ENCODE data around the gene JOSD1.

The JOSD1 gene

DNA sequence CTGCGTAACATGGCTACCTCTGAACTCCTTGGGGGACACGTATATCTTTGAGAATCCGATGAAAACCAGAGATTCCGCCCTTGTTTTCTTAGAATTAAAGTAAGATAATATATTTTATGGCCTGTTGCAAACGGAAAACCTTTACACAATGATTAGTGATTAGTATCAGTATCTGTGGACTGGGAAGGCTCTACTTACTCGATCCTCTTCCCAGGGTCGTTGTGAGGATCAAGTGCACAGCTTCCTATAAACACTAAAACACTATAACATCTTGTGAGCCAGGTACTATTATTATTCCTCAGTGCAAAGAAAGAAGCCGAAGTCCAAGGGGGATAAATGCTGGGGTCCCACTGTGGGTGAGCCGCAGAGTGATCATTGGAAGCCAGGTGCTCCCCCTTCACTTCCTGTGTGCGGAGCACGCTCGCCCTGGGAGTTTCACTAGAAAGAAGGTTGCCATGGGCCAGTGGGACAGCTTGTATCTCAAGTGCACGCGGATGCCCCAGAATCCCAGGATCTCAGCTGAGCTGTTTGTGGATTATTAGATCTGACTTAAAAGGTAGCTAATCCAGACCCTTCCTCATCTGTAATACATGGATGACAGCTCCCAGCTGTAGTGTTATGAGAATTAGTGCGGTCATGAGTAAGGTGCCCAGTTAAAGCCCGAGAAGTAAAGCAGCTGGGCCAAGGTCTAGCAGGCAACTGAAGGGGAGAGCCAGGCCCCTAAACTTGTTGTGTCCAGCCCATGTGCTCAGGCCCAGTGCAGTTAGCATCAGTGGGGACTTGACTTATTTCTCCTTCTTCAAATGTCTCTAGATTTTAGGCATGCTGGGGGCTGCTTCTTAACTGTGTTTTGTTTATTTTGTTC is 43.5 kb downstream of the JOSD1 start:
- ChIA-PET POLR2A (ENCODE audit: low non-redundant PET) (interaction anchor here (0.5 kb wide), 1 partner anchor 16 kb away, joined by 4 read pairs; no protein-coding TSS in a partner anchor), CTCF (interaction anchor here (0.6 kb wide), 1 partner anchor 18 kb away, joined by 3 read pairs; no protein-coding TSS in a partner anchor)
- H3K27ac ChIP-seq: peak overlapping the region; percentile 93
- no peak for TF ChIP-seq CTCF (conservative IDR thresholded peaks at IDR 0.05; ENCODE audit: low read depth)
- DNase-seq (ENCODE audit: low spot score): peak; percentile 28

- TF ChIP-seq CTCF (conservative IDR thresholded peaks at IDR 0.05; ENCODE audit: low read depth): no peak
- POLR2A ChIA-PET (ENCODE audit: low non-redundant PET): no interaction called here
- H3K27ac ChIP-seq: peak within 1 kb of the TSS; percentile 93
- peak; percentile 93 for DNase-seq (ENCODE audit: low spot score)
- CTCF ChIA-PET: interaction anchor here (0.5 to 0.6 kb wide), 2 partner anchors 12 to 19 kb away, joined by 3 to 5 read pairs; no protein-coding TSS in a partner anchor
Measured at GRCh38 chr22:38656256-38657044, 44.3 kb downstream of the JOSD1 start, which contains the start of the genes CBY1 and FAM227A. Gene CBY1 (plus strand): TSS chr22:38656638. CDS start chr22:38668055, 11,417 bp downstream. Gene FAM227A (minus strand): TSS chr22:38656392. CDS start chr22:38650168, 6,224 bp downstream.

- CTCF ChIA-PET: no interaction called here
- POLR2A ChIA-PET (ENCODE audit: low non-redundant PET): no interaction called here
- peak overlapping the region; percentile 93 for H3K27ac ChIP-seq
- no peak for TF ChIP-seq CTCF (conservative IDR thresholded peaks at IDR 0.05; ENCODE audit: low read depth)
- DNase-seq (ENCODE audit: low spot score): peak; percentile 3
Measured at GRCh38 chr22:38655519-38656255, 45.1 kb downstream of the JOSD1 start.

GRCh38 chr22:38653741-38654140 is 47.0 kb downstream of the JOSD1 start:
- no peak for DNase-seq (ENCODE audit: low spot score)
- POLR2A ChIA-PET (ENCODE audit: low non-redundant PET): interaction anchor here (0.6 kb wide), 1 partner anchor 552 kb away, joined by 3 read pairs; no protein-coding TSS in a partner anchor
- no peak overlapping the region for H3K27ac ChIP-seq
- no peak for TF ChIP-seq CTCF (conservative IDR thresholded peaks at IDR 0.05; ENCODE audit: low read depth)
- CTCF ChIA-PET: interaction anchor here (0.7 kb wide), 1 partner anchor 28 kb away, joined by 7 read pairs; no protein-coding TSS in a partner anchor

DNA sequence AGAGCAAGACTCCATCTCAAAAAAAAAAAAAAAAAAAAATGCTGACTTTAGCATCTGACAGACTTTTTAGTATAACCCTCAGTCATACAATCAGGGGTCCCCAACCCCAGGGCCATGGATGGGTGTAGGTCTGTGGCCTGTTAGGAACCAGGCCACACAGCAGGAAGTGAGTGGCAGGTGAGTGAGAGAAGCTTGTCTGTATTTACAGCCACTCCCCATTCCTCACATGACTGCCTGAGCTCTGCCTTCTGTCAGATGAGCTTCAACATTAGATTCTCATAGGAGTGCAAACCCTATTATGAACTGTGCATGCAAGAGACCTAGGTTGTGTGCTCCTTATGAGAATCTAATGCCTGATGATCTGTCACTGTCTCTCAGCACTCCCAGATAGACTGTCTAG is 47.9 kb downstream of the JOSD1 start:
- CTCF ChIA-PET: no interaction called here

More for the DNA sequence above, 47.9 kb downstream of the JOSD1 start:
- no peak for DNase-seq (ENCODE audit: low spot score)
- no peak for TF ChIP-seq CTCF (conservative IDR thresholded peaks at IDR 0.05; ENCODE audit: low read depth)
- no peak overlapping the region for H3K27ac ChIP-seq
- POLR2A ChIA-PET (ENCODE audit: low non-redundant PET): interaction anchor here (0.6 to 0.7 kb wide), 3 partner anchors 47 to 447 kb away, joined by 3 to 11 read pairs (median 4); no protein-coding TSS in a partner anchor
